Fibroblast of skin of scalp (primary cell): ENCODE data around the gene SCGB1C1. TPM values are rescaled to one million over a fixed set of nuclear protein-coding genes. Genes with fewer than 3 reads are reported as not detected.
"Not testable (repeated sequence)": the region's sequence is repeated elsewhere in the genome, so short reads cannot be mapped to it uniquely, and the experiment has no call there.

Experiments used
- DNase-seq: peaks from one replicate; pipeline ENCODE4 v3.0.0-alpha.2; 2013
- polyA plus RNA-seq, 2 experiments: library from polyadenylated mRNA; unstranded; fragments of 120-200 nt; gene quantifications; one replicate each; pipeline ENCODE4 v1.2.1, GENCODE V29; 2013; ENCODE audit not compliant: insufficient read length in 2 of 2

The SCGB1C1 gene
- not detected for polyA plus RNA-seq (2013, experiment 1 of 2; ENCODE audit: insufficient read length)
- polyA plus RNA-seq (2013, experiment 2 of 2; ENCODE audit: insufficient read length): not detected

GRCh38 chr11:192674-193128 lies at the start of gene SCGB1C1:
TSS of gene SCGB1C1 (plus strand) at chr11:193078. CDS start at chr11:193100, 22 bp downstream.
- not testable (repeated sequence) for DNase-seq

GRCh38 chr11:180242-180641 lies 12.6 kb upstream of the SCGB1C1 start:
- DNase-seq: not testable (repeated sequence)

- DNase-seq: not testable (repeated sequence)
Observed at GRCh38 chr11:189200-189783, 3.6 kb upstream of the SCGB1C1 start.

- not testable (repeated sequence) for DNase-seq
Observed at GRCh38 chr11:189843-190311, 3.0 kb upstream of the SCGB1C1 start.

GRCh38 chr11:190546-190945 lies 2.3 kb upstream of the SCGB1C1 start:
- not testable (repeated sequence) for DNase-seq

GRCh38 chr11:191490-192478 lies 1.1 kb upstream of the SCGB1C1 start:
- DNase-seq: not testable (repeated sequence)

GRCh38 chr11:193481-193880 lies 603 bp downstream of the SCGB1C1 start:
- not testable (repeated sequence) for DNase-seq

GRCh38 chr11:196786-197731 lies 4.2 kb downstream of the SCGB1C1 start:
- no peak for DNase-seq

GRCh38 chr11:197741-198235 lies 4.9 kb downstream of the SCGB1C1 start:
- no peak for DNase-seq

GRCh38 chr11:198236-198806 lies 5.4 kb downstream of the SCGB1C1 start:
- no peak for DNase-seq

- DNase-seq: no peak
Observed at GRCh38 chr11:199004-199581, 6.2 kb downstream of the SCGB1C1 start.

- DNase-seq: no peak
Observed at GRCh38 chr11:199782-200181, 6.9 kb downstream of the SCGB1C1 start.

GRCh38 chr11:200224-201003 lies 7.5 kb downstream of the SCGB1C1 start:
- DNase-seq: no peak

- no peak for DNase-seq
Observed at GRCh38 chr11:201966-202365, 9.1 kb downstream of the SCGB1C1 start.

GRCh38 chr11:202490-202889 lies 9.6 kb downstream of the SCGB1C1 start:
- no peak for DNase-seq

- DNase-seq: no peak
Observed at GRCh38 chr11:203056-203944, 10.4 kb downstream of the SCGB1C1 start.

GRCh38 chr11:203945-204586 lies 11.2 kb downstream of the SCGB1C1 start:
- no peak for DNase-seq

GRCh38 chr11:204587-205109 lies 11.8 kb downstream of the SCGB1C1 start:
- no peak for DNase-seq
